ENCODE data around the gene C2CD5. TPM values are rescaled to one million over a fixed set of nuclear protein-coding genes. Genes with fewer than 3 reads are reported as not detected.

Gene C2CD5
- total RNA-seq, 1 experiment from 2014 or later = 28.9 TPM

- no peak for DNase-seq
- H3K36me3 ChIP-seq = no peaks in the 10 kb centered on the region
- H3K4me3 ChIP-seq = no peak overlapping the region
These were observed 144.7 kb downstream of the C2CD5 start for GRCh38 chr12:22399464-22400180.

More at GRCh38 chr12:22399464-22400180, 144.7 kb downstream of the C2CD5 start:
- Histone ChIP-seq H3K9me3 (replicated peaks) (0 out of 2 replicates have a peak, but pooled peaks cover 3% of the 10 kb centered on the region), H3K27me3 (no peaks in the 10 kb centered on the region), H3K4me1 (no peaks in the 10 kb centered on the region), H3K27ac (no peak overlapping the region)

Other genes starting within 250 kb of the C2CD5 start
- gene ST8SIA1, start 209.8 kb downstream of the C2CD5 start, total RNA-seq (2014; rRNA removed; shearing (Covaris generic)) = 6.4 and 7.7 TPM in 2 replicates
- gene ETNK1, start 80.6 kb upstream of the C2CD5 start, total RNA-seq (2014; rRNA removed; shearing (Covaris generic)) = 52.7 and 62.0 TPM in 2 replicates

All from SJCRH30 (cell line).